HG03103 (cell line): ENCODE results near the gene APOD.
"Not testable (repeated sequence)": the region's sequence is repeated elsewhere in the genome, so short reads cannot be mapped to it uniquely, and the experiment has no call there.

ENCODE experiments used
- ATAC-seq: cut with Tn5 transposase; IDR thresholded peaks from one replicate; pipeline ENCODE4 v1.9.1; 2021; ENCODE audit warnings: low read depth; ENCODE audit not compliant: unreplicated experiment

The APOD gene

DNA sequence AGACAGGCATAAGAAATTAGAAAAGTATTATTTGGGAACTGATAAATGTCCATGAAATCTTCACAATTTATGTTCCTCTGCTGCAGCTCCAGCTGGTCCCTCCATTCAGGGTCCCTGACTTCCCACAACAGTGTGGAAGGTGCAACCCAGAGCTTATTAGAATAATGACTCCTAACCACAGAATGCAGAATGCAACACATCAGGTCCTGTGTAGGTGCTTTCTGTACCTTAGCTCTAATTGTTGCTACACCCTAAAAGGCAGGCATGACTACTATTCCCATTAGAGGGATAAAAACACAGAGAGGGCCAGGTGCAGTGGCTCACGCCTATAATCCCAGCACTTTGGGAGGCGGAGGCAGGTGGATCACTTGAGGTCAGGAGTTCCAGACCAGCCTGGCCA, 6.6 kb upstream of the APOD start:
- ATAC-seq: not testable (repeated sequence)

DNA sequence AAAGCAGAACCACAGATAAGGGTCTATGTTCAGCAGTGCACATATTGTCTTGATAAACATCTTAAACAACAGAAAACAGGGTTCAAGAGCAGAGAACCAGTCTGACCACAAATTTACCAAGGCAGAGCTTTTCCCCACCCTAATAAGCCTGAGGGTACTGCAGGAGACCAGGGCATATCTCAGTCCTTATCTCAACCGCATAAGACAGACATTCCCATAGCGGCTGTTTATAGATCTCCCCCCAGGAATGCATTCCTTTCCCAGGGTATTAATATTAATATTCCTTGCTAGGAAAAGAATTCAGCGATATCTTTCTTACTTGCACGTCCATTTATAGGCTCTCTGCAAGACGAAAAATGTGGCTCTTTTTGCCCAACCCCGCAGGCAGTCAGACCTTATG, 6.1 kb upstream of the APOD start:
- ATAC-seq: not testable (repeated sequence)

DNA sequence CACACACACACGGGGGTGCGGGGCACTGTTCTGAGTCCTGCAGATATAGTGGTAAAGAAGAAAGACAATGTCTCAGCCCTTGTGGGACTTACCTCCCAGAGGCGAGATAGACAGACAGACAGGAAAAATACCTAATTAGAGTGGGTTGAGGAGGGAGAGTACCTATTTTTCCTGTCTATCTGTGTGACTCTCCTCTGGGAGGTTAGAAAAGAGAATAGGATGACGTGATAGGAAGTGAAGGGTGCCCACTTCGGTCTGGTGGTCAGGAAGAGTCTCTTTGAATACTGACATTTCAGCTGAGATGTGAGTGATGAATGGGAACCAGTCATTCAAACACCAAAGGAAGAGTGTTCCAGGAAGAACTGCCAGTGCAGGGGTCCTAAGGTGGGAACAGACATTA, 4.1 kb upstream of the APOD start:
- no peak for ATAC-seq

DNA sequence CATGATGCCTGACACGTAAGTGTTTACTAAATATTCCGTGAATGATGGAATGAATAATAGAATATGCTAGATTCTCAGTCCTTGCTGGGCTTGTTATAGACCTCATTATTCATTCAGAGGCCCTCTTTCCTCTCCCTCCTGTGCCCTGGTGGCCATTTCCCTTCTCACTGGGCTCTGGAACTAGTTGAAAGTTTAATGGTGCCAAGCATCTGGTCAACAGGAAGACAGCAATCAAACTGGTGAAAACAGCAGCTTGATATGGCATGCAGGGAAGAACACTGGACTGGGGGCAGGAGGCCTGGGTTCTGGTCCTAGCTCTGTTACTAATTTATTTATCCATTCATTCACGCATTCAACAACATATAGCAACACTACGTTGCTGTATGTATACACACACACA, 3.7 kb upstream of the APOD start:
- no peak for ATAC-seq

DNA sequence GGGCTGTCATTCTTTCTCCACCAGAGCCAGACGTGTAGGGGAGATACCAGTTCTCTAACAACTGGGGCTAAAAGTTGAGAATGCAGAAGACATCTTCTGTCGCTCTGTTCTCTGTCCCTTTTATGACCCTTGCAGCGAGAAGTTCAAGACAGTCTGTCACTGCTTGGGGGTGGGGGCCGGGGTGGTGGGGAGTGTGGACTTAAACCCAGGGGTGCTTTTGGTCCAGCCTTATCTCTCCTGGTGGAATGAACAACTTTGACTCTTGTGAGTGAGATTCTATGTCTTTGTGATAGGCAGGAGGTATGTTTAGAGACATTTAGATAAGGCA, 767 bp upstream of the APOD start:
- ATAC-seq: no peak

DNA sequence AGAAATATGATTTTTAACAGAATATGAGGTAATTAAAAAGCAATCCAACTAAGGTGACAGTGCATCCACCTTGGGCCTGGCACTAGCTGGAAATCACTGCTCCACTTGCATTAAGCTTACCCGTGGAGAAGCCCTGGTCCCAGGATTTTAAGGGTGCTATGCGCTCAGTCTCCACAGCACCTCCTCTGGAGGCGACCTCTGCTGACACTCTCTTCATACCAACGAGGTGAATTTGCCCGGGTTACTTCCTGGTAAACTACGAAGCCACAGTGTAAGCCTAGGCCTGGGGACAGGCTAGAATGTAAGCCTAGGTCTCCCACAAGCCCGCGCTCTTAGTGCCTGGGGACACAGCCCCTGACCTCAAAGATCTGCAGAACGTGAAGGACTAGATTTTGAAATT, 793 bp downstream of the APOD start:
- no peak for ATAC-seq

DNA sequence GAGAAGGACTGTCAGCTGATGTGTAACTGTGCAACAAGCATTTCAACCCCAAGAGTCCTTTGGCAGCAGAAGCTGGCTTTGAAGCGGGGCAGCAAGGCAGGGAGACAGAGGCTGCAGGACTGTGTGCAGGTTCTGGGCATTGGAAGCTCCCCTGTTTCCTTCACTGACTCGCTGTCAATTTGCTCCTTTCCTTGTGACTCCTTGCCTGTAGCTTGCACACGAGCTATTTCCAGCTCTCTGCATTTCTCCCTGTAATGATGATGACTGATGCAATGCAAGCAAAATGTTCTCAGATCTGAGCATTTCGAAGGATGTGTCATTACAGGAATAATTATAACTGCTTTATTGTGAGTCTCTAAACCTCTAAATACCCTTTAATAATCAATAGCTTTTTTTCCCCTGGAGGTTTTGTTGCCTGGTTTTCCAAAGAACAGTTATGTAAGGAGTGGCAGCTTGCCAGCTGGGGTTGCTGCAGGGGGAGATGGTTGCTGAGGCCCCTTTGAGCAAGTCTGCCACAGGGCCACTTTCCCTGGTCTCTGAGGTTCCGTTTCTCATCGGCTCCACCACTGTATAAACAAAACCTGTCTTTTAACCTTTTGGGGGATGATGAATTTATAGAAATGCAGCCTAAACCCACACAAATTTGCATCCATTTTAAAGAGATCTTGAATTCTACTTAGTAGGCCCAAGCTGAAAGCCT, 2.8 kb downstream of the APOD start:
- ATAC-seq: no peak

DNA sequence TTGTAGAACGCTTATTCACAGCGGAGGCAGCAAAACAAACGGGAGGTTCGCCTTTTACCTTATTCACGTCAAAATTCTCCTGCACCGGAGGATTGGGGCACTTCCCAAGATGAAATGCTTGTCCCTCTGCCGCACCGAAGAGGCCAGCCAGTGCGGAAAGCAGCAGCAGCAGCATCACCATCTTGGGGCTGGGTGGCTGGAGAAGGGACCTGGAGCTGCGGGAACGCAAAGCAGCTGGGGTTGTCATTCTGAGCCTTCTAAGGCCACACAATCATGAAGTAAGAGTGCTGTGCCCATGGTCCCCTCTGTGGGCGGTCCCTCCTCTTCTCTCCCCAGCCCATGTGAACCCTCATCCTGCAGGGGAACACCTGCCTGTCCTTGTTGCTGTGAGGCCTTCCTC, 4.5 kb downstream of the APOD start:
- no peak for ATAC-seq

DNA sequence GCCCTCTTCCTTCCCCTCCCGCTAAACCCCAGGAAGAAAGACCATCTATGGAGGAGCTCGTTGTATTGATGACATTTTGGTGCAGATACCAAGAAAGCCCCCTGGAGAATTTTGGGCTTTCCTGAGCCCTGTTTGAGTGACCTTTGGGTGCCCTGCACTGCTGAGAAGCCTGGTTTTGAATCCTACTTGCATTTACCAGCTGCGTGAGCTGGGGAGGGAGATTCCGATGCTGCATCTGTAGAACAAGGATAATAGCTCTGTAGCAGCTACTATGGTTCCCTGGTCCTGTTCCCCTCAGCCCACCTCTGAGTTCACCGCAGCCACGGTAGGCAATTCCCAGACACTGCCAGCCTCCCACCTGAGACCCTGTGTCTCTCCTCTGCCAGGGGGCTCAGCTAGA, 5.2 kb downstream of the APOD start:
- no peak for ATAC-seq

DNA sequence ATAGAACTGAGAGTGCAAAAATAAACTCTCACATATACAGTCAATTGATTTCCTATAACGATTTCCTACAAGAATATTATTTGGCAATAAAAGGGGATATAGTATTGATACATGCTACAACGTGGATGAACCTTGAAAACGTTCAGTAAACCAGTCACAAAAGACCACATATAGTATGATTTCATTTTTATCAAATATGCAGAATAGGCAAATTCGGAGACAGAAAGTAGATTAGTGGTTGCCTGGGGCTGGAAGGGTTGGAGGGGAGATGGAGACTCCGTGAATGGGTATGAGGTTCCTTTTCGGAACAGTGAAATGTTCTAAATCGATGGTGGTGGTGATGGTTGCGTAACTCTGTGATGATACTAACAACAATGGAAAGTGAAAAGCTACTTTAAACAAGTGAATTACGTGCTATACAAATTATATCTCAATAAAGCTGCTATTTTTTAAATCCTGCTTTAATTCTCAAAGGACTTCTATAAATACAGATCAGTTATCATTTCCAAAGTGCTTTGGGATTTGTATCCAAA, 6.0 kb downstream of the APOD start:
- ATAC-seq: no peak

DNA sequence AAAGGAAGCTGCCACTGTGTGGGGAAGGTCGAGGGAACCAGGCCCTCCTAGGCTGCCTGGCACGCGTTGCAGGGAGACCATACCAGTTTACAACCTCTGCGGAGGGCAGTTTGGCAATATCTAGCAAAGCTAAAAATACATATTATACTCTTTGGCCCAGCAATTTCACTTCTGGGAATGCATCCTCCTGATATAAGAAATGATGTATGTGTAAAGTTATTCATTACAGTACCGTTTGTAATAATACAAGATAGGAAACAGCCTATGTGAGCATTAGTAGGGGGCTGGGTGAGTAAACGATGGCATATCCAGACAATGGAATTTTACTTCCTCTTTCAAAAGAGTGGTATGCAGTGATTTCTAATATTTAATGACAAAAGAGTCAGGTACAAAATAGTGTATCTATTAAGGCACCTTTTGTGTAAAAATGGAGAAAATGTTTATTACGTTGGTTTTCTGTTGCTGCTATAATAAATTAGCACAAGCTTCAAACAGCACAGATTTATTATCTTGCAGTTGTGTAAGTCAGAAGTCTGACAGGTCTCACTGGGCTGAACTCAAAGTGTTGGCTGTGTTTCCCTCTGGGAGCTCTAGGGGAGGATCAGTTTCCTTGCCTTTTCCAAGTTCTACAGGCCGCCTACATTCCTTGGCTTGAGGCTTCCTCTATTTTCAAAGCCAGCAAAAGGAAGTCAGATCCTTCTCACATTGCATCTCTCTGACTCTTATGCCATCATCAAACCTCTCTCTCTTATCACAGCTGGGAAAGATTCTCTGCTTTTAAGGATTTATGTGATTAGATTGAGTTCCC, 9.0 kb downstream of the APOD start:
- no peak for ATAC-seq

DNA sequence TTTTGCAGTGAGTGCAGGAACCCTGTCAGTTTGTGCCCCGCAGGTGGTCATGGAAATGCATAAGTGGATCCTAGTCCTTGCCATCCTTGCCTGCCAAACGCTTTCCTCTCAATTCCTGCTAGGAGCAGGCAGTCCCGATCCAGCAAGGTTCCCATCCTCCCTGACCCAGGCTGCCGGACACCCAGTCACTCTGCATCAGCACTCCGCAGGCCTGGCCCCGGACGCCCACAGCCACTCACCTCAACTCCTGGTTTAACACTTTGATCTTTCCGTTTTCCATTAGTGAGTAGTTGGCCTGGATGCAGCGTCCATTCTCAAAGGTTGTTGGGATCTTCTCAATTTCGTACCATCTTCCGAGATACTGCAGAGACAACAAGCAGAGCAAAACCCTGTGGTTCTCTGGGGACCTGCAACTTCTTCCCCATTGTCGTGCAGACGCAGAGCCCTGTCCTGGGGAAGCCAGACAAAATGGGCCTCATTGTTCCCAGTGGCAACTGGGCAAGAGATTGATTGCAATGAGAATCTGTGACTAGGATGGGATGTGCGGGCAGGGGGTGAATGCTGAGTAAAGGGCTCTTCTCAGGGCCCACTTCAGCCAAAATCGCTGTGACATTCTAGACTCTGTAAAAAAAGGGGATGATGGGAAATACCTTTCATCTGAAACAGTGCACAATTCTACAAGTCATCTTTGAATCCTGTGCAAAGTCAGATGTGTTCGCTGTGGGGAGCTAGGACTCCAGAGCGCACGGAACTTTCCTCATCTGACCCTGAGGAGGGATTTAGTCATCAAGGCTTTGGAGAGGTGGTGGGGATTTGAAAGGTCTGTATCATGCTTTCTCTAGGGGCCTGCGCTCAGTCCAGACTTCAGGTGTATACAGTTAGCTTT, 9.9 kb downstream of the APOD start:
- no peak for ATAC-seq

DNA sequence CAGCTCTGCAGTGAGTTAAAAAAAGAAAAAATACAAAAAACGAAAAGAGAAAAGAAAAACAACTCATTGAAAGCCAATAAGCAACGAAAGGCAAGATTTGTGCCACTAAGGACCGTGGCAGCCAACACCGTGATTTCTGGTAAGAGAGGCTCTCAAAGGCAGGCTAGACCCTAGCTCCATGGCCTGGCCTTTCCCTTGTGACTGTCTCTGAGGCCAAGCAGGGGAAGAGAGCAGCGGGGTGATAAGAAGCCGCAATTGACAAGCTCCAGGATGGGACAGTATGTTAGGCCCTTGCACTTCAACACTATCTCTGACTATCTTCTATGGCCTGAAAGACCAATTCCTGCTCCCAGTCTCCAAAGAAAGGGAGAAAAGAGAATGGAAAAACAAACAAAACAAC, 12.4 kb downstream of the APOD start:
- ATAC-seq: no peak

DNA sequence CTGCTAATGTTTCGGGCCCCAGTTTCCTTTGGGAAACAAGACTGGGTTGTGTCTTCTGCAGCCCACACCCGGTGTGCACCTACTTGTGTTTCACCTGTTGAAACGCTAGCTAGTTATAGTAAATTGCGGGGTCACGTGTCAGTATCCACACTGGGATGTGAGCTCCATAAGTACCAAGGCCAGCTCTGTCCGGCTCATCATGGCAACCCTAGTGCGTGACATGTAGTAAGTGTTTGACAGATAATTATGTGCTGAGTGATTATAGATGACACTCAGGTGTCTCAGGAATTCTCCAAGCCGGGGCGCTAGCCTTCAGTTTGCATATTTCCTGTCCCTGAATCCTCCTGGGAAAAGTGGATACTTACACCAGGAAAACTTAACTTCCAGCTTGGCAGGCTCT, 12.8 kb downstream of the APOD start:
- no peak for ATAC-seq

DNA sequence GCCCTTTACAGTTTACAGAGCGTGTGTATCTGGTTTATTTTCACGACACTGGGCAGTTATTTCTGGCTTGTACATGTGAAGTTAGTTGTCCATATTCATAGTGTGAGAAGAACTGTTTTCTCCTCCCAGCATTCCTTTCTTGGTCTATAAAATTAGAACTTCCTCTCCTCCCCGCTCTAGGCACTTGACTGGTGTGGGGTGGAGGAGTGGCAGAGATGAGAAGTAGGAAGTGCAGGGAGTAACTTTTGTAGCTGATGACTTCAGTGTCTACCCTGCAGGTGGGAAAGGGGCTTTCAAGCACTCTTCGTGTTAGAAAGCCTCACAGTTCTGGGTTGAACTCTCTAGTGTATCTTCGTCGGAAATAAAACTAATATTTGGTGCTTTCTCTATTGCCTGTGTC, 13.4 kb downstream of the APOD start:
- no peak for ATAC-seq

DNA sequence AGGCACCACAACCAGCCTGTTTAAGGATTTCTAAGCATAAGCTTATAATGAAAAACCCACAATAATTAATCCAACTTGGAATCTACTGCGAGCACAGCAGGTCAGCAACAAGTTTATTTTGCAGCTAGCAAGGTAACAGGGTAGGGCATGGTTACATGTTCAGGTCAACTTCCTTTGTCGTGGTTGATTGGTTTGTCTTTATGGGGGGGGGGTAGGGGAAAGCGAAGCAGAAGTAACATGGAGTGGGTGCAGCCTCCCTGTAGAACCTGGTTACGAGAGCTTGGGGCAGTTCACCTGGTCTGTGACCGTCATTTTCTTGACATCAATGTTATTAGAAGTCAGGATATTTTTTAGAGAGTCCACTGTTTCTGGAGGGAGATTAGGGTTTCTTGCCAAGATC, 15.1 kb downstream of the APOD start:
- ATAC-seq: no peak

DNA sequence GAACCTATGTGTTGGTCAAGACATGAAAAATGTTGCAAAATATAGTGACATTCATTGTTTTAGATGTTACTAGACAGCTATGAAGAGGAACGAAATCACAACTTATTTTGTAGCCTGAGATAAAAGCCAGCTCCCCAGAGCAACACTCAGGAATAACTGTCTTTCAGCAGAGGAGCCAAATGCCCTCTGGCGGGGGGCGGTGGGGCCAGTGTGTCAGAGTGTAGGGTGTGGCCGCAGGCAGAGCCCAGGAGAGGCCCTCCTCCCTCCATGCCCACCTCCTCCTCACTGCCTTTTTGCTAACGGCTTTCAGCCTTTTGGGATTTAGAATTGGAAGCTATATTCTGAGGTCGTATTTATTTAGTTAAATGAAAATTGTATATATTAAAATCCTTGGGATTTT, 16.9 kb downstream of the APOD start:
- ATAC-seq: no peak

DNA sequence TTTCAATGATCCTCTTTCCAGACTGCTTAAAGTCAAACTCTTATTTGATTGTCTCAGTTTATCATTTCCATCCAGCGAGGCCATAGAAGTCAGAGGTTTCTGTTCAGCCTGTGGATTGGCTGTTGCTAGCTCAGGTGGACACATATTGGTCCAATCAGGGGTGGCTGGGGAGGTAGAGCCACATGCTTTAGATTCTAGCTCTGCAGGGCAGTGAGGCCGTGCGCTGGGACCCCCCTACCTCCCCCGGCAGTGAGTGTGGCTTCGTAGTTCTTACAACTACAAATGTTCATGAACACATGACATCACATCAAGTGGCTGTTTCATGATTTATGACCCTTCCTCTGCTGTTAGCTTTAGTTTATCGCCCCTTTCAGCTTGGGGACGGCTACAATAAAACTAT, 18.0 kb downstream of the APOD start:
- ATAC-seq: no peak

DNA sequence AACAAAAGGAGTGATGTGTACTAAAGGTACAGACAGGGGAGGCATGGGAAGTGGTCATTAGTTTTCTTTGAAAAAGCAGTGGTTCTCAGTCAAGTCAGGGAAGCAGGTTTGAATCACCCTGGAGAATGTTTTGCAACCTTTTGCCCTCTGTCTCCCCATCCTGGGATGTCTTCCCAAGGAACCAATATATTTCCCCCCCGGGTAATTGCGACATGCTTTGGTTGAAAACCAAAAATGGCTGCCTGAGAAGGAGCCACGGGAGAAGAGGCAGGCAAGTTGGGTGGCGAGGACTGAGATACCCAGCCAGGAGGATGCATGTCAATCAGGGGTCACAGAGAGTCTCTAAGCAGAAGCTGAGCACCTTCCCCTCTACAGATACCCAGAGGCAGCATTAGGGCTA, 20.4 kb downstream of the APOD start:
- ATAC-seq: no peak

DNA sequence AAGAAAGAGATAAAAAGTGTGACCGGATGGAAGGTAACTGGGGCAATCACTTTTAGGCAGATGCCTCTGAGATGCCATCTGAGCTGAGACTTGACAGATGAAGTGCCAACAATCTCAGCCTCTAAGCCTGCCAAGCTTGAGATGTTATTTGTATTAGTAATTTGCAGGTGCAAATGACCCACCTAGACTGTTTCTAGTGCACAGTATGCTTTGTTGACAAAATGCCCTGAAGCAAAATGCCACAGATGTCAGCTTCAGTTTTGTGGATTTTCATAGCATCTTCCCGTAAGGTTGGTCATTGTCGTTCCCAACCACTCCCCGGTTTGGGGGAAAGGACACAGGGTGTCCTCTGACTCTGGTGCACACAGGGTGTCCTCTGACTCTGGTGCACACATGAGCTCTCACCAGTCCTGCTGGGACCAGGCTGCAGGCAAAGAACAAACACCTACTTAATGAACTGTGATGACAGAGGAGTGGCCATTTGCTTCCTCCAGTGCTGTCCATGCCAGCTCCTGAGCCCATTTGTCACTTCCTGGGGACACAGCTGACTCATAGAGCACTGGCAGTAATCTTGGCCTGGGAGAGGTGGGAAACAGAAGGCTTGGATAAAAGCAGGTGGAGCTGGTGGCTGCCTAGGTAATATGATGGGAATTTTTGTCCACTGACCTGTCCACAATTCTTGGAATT, 23.9 kb downstream of the APOD start:
- ATAC-seq: no peak

DNA sequence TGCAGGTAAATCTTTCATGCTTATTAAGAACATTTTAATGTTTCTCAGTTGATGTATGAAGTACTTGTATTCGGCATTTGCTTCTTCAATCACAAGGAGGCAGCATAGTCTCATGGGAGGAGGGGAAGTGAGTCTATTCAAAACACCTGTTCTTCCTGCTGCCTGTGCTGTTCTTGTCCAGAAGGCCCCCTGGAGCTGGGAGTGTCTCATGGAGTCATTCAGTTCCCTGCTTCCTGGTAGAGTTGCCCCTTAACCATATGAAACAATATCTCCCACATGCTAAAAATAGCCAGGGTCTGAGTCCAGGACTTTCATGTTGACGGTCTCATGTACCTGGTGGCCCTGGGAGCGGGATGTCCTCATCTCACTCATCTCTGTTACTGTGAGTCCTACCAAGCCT, 25.1 kb downstream of the APOD start:
- ATAC-seq: no peak
